ENCODE results near the gene RFX8. TPM values are rescaled to one million over a fixed set of nuclear protein-coding genes. Genes with fewer than 3 reads are reported as not detected.

The RFX8 gene
- total RNA-seq, 4 donors from 2014 or later: 0.91 TPM; not detected in 3

DNA sequence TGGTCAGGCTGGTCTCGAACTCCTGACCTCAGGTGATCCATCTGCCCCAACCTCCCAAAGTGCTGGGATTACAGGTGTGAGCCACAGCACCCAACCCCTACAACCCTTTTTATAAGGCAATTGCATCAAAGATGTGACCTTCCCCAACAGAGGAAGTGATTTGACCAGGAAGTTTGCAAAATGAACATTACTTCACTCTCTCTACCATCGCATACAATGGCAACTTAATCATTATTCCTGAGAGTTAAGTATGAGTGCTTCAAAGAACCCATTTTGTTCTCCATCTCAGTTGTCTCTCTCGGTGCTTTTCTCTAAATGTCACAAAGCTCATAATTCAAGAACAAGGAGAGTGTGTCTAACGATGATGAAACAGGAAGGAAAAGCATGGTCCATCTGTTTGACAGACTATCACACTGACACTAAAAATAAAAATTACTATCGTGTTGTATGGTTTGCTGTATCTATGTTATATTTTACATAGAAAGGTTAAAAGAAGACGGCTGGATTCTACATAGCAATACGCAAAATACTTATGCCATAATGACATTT lies 69.5 kb downstream of the RFX8 start:
- no peak overlapping the region for H3K27ac ChIP-seq (replicated peaks in 1 of 4)
- H3K27me3 ChIP-seq: no peaks in the 10 kb centered on the region
- TF ChIP-seq POLR2A (IDR thresholded peaks at IDR 0.05; ENCODE audit: low read depth) (no peak), EP300 (IDR thresholded peaks at IDR 0.05) (no peak), POLR2AphosphoS5 (IDR thresholded peaks at IDR 0.05) (no peak)
- no peak overlapping the region for H3K4me3 ChIP-seq
- no peaks in the 10 kb centered on the region for H3K4me1 ChIP-seq
- WGBS: 68% methylated on average over 7 of the region's 7 CpGs
- no peak for DNase-seq (ENCODE audit: extremely low spot score)
- no peaks in the 10 kb centered on the region for H3K9me3 ChIP-seq
- intact Hi-C loops (cut with DNase I): no loop called here
- no peaks in the 10 kb centered on the region for H3K36me3 ChIP-seq

DNA sequence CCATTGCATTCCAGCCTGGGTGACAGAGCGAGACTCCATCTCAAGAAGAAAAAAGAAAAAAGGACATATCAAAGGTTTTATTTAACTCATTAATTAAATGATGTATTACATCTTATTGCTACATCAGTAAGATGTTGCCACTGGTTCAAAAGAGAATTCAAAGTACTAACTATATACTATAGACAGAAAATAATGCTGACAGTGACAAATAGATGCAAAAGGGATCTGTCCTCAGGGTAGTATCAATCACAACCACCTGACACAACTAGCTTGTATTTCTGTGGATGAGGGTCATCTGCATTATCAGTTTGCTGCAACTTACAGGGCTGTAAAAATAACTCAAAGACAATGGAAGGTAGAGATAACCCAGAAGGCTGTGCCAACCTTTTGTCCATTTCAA lies 71.2 kb downstream of the RFX8 start:
- intact Hi-C loops (cut with DNase I): no loop called here
- no peak for TF ChIP-seq POLR2AphosphoS5 (IDR thresholded peaks at IDR 0.05)
- TF ChIP-seq, protein P1, sequence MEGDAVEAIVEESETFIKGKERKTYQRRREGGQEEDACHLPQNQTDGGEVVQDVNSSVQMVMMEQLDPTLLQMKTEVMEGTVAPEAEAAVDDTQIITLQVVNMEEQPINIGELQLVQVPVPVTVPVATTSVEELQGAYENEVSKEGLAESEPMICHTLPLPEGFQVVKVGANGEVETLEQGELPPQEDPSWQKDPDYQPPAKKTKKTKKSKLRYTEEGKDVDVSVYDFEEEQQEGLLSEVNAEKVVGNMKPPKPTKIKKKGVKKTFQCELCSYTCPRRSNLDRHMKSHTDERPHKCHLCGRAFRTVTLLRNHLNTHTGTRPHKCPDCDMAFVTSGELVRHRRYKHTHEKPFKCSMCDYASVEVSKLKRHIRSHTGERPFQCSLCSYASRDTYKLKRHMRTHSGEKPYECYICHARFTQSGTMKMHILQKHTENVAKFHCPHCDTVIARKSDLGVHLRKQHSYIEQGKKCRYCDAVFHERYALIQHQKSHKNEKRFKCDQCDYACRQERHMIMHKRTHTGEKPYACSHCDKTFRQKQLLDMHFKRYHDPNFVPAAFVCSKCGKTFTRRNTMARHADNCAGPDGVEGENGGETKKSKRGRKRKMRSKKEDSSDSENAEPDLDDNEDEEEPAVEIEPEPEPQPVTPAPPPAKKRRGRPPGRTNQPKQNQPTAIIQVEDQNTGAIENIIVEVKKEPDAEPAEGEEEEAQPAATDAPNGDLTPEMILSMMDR (IDR thresholded peaks at IDR 0.05): no peak
- TF ChIP-seq POLR2A (IDR thresholded peaks at IDR 0.05; ENCODE audit: low read depth): no peak
- TF ChIP-seq EP300 (IDR thresholded peaks at IDR 0.05): no peak
- Histone ChIP-seq H3K36me3 (no peaks in the 10 kb centered on the region), H3K4me1 (no peaks in the 10 kb centered on the region), H3K4me3 (no peak overlapping the region), H3K9me3 (no peaks in the 10 kb centered on the region), H3K27me3 (no peaks in the 10 kb centered on the region), H3K27ac (replicated peaks in 1 of 4) (no peak overlapping the region)
- no peak for DNase-seq (ENCODE audit: extremely low spot score)
- 86% methylated on average over 1 of the region's 1 CpG for WGBS

DNA sequence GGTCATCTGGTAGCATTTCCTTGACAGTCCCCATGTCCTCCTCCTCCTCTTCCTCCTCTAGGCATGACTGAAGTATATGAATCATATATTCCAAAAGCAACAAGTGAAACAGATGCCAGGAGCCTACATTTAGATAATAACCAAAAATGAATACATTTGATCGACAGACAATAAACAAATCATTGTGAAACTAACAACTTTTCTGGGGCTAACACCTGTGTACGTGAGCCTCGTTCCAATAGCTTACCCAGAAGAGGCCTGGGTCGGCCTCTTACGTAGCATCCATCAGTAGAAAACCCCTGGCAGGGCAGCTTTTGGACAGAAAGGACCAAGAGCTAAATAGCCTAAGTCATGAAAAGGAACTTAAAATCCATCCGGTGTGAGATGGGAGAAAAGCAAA lies 72.3 kb downstream of the RFX8 start:
- Histone ChIP-seq H3K4me3 (no peak overlapping the region), H3K27me3 (peaks cover 0 to 8% (median 0%) of the 10 kb centered on the region in 4 donors), H3K4me1 (no peaks in the 10 kb centered on the region), H3K36me3 (no peaks in the 10 kb centered on the region), H3K9me3 (no peaks in the 10 kb centered on the region), H3K27ac (replicated peaks in 1 of 4) (no peak overlapping the region)
- TF ChIP-seq POLR2A (IDR thresholded peaks at IDR 0.05; ENCODE audit: low read depth) (no peak), POLR2AphosphoS5 (IDR thresholded peaks at IDR 0.05) (no peak), EP300 (IDR thresholded peaks at IDR 0.05) (no peak)
- TF ChIP-seq, protein P1 (IDR thresholded peaks at IDR 0.05): no peak
- intact Hi-C loops (cut with DNase I): no loop called here
- no peak for DNase-seq (ENCODE audit: extremely low spot score)
- 94% methylated on average over 6 of the region's 6 CpGs for WGBS

DNA sequence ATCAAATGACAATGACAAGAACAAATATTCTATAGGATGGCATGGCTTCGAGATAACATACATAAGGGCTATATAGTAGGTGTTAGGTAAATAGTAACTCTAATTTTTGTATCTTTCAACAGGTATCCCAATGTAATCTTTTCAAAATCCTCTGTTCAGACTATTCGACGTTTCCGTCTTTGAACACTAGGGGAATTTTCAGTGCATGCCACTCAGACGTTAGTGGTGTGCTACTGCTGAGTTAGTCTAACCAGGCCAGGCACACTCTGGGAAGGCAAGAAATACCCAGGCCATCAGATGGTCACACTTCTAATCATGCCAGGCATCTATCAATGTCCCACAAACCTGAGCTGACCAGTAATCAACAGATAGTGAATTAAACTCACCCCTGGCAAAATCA lies 73.0 kb downstream of the RFX8 start:
- intact Hi-C loops (cut with DNase I): no loop called here
- Histone ChIP-seq H3K27ac (replicated peaks in 1 of 4) (no peak overlapping the region), H3K4me1 (no peaks in the 10 kb centered on the region), H3K36me3 (no peaks in the 10 kb centered on the region), H3K9me3 (no peaks in the 10 kb centered on the region), H3K27me3 (peaks cover 0 to 11% (median 0%) of the 10 kb centered on the region in 4 donors), H3K4me3 (no peak overlapping the region)
- 89% methylated on average over 5 of the region's 5 CpGs for WGBS
- TF ChIP-seq POLR2AphosphoS5 (IDR thresholded peaks at IDR 0.05) (no peak), POLR2A (IDR thresholded peaks at IDR 0.05; ENCODE audit: low read depth) (no peak), EP300 (IDR thresholded peaks at IDR 0.05) (no peak)
- TF ChIP-seq, protein P1 (IDR thresholded peaks at IDR 0.05): no peak
- no peak for DNase-seq (ENCODE audit: extremely low spot score)

DNA sequence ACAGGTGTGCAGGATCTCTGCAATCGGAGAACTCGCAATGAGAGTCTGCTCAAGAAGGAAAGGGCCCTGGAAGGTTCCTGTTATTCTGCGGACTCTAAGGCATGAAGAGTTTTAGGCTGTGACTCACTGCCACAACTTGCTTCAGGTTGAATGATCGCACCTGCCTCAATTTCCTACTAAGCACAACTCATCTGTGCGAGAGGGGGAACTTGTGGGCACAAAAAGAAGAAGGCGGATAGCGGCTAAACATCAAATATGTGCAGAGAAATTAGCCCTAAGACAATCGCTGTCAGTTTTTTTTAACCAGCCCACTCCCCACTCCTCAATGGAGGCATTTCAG lies 73.6 kb downstream of the RFX8 start:
- Histone ChIP-seq H3K27ac (replicated peaks in 1 of 4) (no peak overlapping the region), H3K27me3 (peaks cover 0 to 11% (median 0%) of the 10 kb centered on the region in 4 donors), H3K4me3 (no peak overlapping the region), H3K36me3 (no peaks in the 10 kb centered on the region), H3K9me3 (no peaks in the 10 kb centered on the region), H3K4me1 (no peaks in the 10 kb centered on the region)
- WGBS: 74% methylated on average over 8 of the region's 8 CpGs
- intact Hi-C loops (cut with DNase I): no loop called here
- no peak for DNase-seq (ENCODE audit: extremely low spot score)
- TF ChIP-seq POLR2AphosphoS5 (IDR thresholded peaks at IDR 0.05) (no peak), EP300 (IDR thresholded peaks at IDR 0.05) (no peak), POLR2A (IDR thresholded peaks at IDR 0.05; ENCODE audit: low read depth) (no peak)
- TF ChIP-seq, protein P1 (IDR thresholded peaks at IDR 0.05): no peak

Data from esophagus muscularis mucosa (tissue), 4 donors.